SK-N-SH (cell line): ENCODE results near the gene SARDH. TPM values are rescaled to one million over a fixed set of nuclear protein-coding genes. Genes with fewer than 3 reads are reported as not detected.

Experiments used
- CTCF ChIA-PET: fragments of 300-600, 350-600 bp; formaldehyde crosslinking; extraction: SDS; loops from one replicate; lab custom pipeline; 2021; lab: Yijun Ruan, JAX
- POLR2A ChIA-PET: fragments of 350-600 bp; sonication (Branson Sonifier 250); formaldehyde crosslinking; extraction: SDS; loops from one replicate; lab custom pipeline; 2020; ENCODE audit warnings: antibody characterized with exemption, inconsistent platforms; lab: Yijun Ruan, JAX
- DNase-seq: peaks from one replicate; pipeline ENCODE4 v3.0.0; 2012
- H2AFZ ChIP-seq: fragments of 200-600 bp; sonication (generic); 2 replicates; pipeline ENCODE4 v1.8.1; 2016; ENCODE audit warnings: antibody characterized with exemption, mild to moderate bottlenecking, low read depth
- H3F3A ChIP-seq: fragments of 200-600 bp; sonication (generic); replicated peaks from 2 replicates; pipeline ENCODE3; 2016; ENCODE audit warnings: antibody characterized with exemption, mild to moderate bottlenecking; ENCODE audit not compliant: insufficient read depth
- H3K27ac ChIP-seq, 2 experiments: fragments of 200-500 bp in 1 of 2; fragments of 200-600 bp in 1 of 2; sonication (Bioruptor generic) in 1 of 2; sonication (generic), shearing (Covaris generic) in 1 of 2; 2 replicates each; pipeline versions ENCODE4 v1.5.1 to v1.6.1; 2014 to 2016; ENCODE audit warnings: low read depth in 2 of 2, inconsistent platforms in 1 of 2, low read length in 1 of 2, mild to moderate bottlenecking in 1 of 2, mixed read lengths in 1 of 2
- H3K27me3 ChIP-seq: fragments of 200-600 bp; sonication (generic), shearing (Covaris generic); 2 replicates; pipeline ENCODE4 v1.6.1; 2016; ENCODE audit warnings: mixed run types; ENCODE audit not compliant: insufficient read depth
- H3K36me3 ChIP-seq, 2 experiments: fragments of 200-500 bp in 1 of 2; fragments of 200-600 bp in 1 of 2; sonication (Bioruptor generic) in 1 of 2; sonication (generic) in 1 of 2; replicated peaks in 1 of 2; 2 replicates each; pipeline versions ENCODE3 to v1.5.1; 2014 to 2016; ENCODE audit warnings: low read length in 1 of 2, mild to moderate bottlenecking in 1 of 2; ENCODE audit not compliant: insufficient read depth in 2 of 2, control insufficient read depth in 1 of 2
- H3K4me1 ChIP-seq, 2 experiments: fragments of 200-500 bp in 1 of 2; fragments of 200-600 bp in 1 of 2; sonication (Bioruptor generic) in 1 of 2; sonication (generic), shearing (Covaris generic) in 1 of 2; 2 replicates each; pipeline versions ENCODE4 v1.5.1 to v1.6.1; 2014 to 2016; ENCODE audit warnings: low read depth in 1 of 2, low read length in 1 of 2, mixed run types in 1 of 2; ENCODE audit not compliant: insufficient read depth in 2 of 2, control insufficient read depth in 1 of 2
- H3K4me2 ChIP-seq: fragments of 200-600 bp; sonication (generic), shearing (Covaris generic); 2 replicates; pipeline ENCODE4 v1.6.1; 2017; ENCODE audit warnings: mixed run types
- H3K4me3 ChIP-seq, 2 experiments: fragments of 200-500 bp in 1 of 2; fragments of 200-600 bp in 1 of 2; sonication (Bioruptor generic) in 1 of 2; sonication (generic), shearing (Covaris generic) in 1 of 2; 2 replicates each; pipeline versions ENCODE4 v1.5.1 to v1.8.1; 2014 to 2016; ENCODE audit warnings: low read depth in 2 of 2, inconsistent platforms in 1 of 2, low read length in 1 of 2, mild to moderate bottlenecking in 1 of 2, mixed read lengths in 1 of 2, moderate library complexity in 1 of 2
- H3K79me2 ChIP-seq: fragments of 200-600 bp; sonication (generic); 2 replicates; pipeline ENCODE4 v1.8.1; 2017; ENCODE audit warnings: mild to moderate bottlenecking; ENCODE audit not compliant: insufficient read depth
- H3K9ac ChIP-seq: fragments of 200-600 bp; sonication (generic); 2 replicates; pipeline ENCODE4 v1.6.1; 2017; ENCODE audit warnings: mixed run types
- H3K9me2 ChIP-seq: fragments of 200-600 bp; sonication (generic); 2 replicates; pipeline ENCODE4 v1.6.1; 2017; ENCODE audit warnings: mixed run types
- H3K9me3 ChIP-seq: fragments of 200-600 bp; sonication (generic); 2 replicates; pipeline ENCODE4 v1.6.1; 2017; ENCODE audit warnings: mixed run types, mild to moderate bottlenecking, moderate library complexity
- H4K20me1 ChIP-seq: fragments of 200-600 bp; sonication (generic); 2 replicates; pipeline ENCODE4 v1.6.1; 2017; ENCODE audit warnings: mild to moderate bottlenecking, mixed run types; ENCODE audit not compliant: insufficient read depth
- FOSL2 ChIP-seq: IDR thresholded peaks from 2 replicates; pipeline ENCODE4 v1.4.0; 2012; ENCODE audit warnings: low read depth, mild to moderate bottlenecking, moderate library complexity, borderline replicate concordance
- FOXJ3 ChIP-seq: sonication (generic); formaldehyde crosslinking; IDR thresholded peaks from 2 replicates; pipeline ENCODE4 v1.5.1; 2020; ENCODE audit warnings: mild to moderate bottlenecking, missing genetic modification reagents
- GABPA ChIP-seq: IDR thresholded peaks from 2 replicates; pipeline ENCODE4 v1.4.0; 2012; ENCODE audit warnings: low read depth, mild to moderate bottlenecking
- JUND ChIP-seq: IDR thresholded peaks from 2 replicates; pipeline ENCODE4 v1.4.0; 2012
- MEF2A ChIP-seq: IDR thresholded peaks from 2 replicates; pipeline ENCODE4 v1.4.0; 2012; ENCODE audit warnings: low read depth, borderline replicate concordance
- NFIC ChIP-seq: IDR thresholded peaks from 2 replicates; pipeline ENCODE4 v1.4.0; 2012; ENCODE audit warnings: borderline replicate concordance
- POLR2AphosphoS5 ChIP-seq: IDR thresholded peaks from 2 replicates; pipeline ENCODE4 v1.6.1; 2012; ENCODE audit warnings: low read depth, low read length
- RFX5 ChIP-seq: IDR thresholded peaks from 2 replicates; pipeline ENCODE4 v1.6.1; 2012; ENCODE audit warnings: mild to moderate bottlenecking, improper control_type of control experiment, low read length
- TAF1 ChIP-seq: IDR thresholded peaks from 2 replicates; pipeline ENCODE4 v1.6.1; 2012; ENCODE audit warnings: low read depth, mild to moderate bottlenecking, low read length, moderate library complexity, borderline replicate concordance
- TCF12 ChIP-seq: IDR thresholded peaks from 2 replicates; pipeline ENCODE4 v1.4.0; 2012
- TEAD4 ChIP-seq: IDR thresholded peaks from 2 replicates; pipeline ENCODE4 v1.4.0; 2012; ENCODE audit warnings: mild to moderate bottlenecking, borderline replicate concordance; ENCODE audit not compliant: insufficient read depth
- YY1 ChIP-seq: IDR thresholded peaks from 2 replicates; pipeline ENCODE4 v1.4.0; 2012; ENCODE audit warnings: low read depth, mild to moderate bottlenecking
- WGBS: methylation state at CpG from one replicate; pipeline ENCODE4 v1.1.6; 2017; ENCODE audit warnings: low lambda C conversion rate; 5-methylcytosine and 5-hydroxymethylcytosine counted together
- polyA plus RNA-seq, 3 experiments: library from polyadenylated mRNA; depleted of rRNA; stranded (reverse); fragments of >200 nt; gene quantifications; 2 replicates each; pipeline ENCODE4 v1.2.3, GENCODE V29; 2012
- TF ChIP-seq, protein P1 (sequence below): IDR thresholded peaks from 2 replicates; pipeline ENCODE4; 2012
- TF ChIP-seq, protein P2 (sequence below): fragments of 200-600 bp; sonication (generic); IDR thresholded peaks from 2 replicates; pipeline ENCODE4 v1.6.1; 2017; ENCODE audit warnings: antibody characterized with exemption, mild to moderate bottlenecking, moderate library complexity
- TF ChIP-seq, protein P3 (sequence below): fragments of 150-350 bp; IDR thresholded peaks from 2 replicates; pipeline ENCODE4 v1.6.1; 2016; ENCODE audit warnings: mild to moderate bottlenecking, low read depth, low read length
- TF ChIP-seq, protein P4 (sequence below): IDR thresholded peaks from 2 replicates; pipeline ENCODE4 v1.4.0; 2012; ENCODE audit warnings: low read depth, borderline replicate concordance
- TF ChIP-seq, protein P5 (sequence below): IDR thresholded peaks from 2 replicates; pipeline ENCODE4 v1.6.1; 2012; ENCODE audit warnings: mild to moderate bottlenecking, low read depth, low read length, moderate library complexity
- TF ChIP-seq, protein P6 (sequence below): IDR thresholded peaks from 2 replicates; pipeline ENCODE4 v1.4.0; 2012; ENCODE audit warnings: low read depth

SARDH gene
- polyA plus RNA-seq, 1 of the 3 experiments (the other 2 are of a cell fraction): 5.9 TPM

DNA sequence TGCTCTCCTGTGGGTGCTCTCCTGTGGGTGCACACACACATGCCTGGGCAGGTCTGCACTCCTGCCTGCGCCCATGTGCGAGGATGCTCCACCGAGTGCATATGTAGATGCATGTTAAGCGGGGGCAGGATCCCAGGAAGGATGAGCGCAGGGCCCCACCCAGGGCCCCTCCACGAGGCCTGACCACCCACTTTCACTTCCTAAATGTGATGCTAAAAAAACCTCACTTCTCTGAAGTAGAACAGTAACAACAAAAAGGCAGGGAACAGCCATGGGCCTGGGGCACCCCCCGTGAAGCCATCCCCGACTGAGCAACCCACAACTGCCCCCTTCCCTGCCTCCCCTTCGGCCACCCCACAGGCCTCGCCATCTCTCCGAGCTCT is 48.2 kb upstream of the SARDH start:
- Histone ChIP-seq H3K9me3 (no peaks in the 10 kb centered on the region), H3K27ac (no peak overlapping the region), H3K4me3 (no peak overlapping the region), H3K9ac (no peak overlapping the region), H3F3A (peaks cover 4% of the 10 kb centered on the region), H3K27me3 (no peaks in the 10 kb centered on the region), H3K4me2 (no peak overlapping the region), H3K79me2 (no peaks in the 10 kb centered on the region), H3K9me2 (no peaks in the 10 kb centered on the region), H3K36me3 (peaks cover 0 to 32% of the 10 kb centered on the region in 2 experiments), H4K20me1 (no peaks in the 10 kb centered on the region), H3K4me1 (peaks cover 0 to 26% of the 10 kb centered on the region in 2 experiments; a peak in 2 of 4 replicates), H2AFZ (no peak overlapping the region)
- ChIA-PET POLR2A (no interaction called here), CTCF (interaction anchor here (16.1 kb wide), 1 partner anchor 207 kb away, joined by 236 read pairs; the partner anchor contains the start of gene VAV2)
- TF ChIP-seq, protein P1, sequence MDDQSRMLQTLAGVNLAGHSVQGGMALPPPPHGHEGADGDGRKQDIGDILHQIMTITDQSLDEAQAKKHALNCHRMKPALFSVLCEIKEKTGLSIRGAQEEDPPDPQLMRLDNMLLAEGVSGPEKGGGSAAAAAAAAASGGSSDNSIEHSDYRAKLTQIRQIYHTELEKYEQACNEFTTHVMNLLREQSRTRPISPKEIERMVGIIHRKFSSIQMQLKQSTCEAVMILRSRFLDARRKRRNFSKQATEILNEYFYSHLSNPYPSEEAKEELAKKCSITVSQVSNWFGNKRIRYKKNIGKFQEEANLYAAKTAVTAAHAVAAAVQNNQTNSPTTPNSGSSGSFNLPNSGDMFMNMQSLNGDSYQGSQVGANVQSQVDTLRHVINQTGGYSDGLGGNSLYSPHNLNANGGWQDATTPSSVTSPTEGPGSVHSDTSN: no peak
- TF ChIP-seq JUND (no peak), FOXJ3 (CRISPR knock-in tag) (no peak), GABPA (no peak), RFX5 (no peak), TCF12 (no peak), NFIC (no peak), TEAD4 (no peak), FOSL2 (no peak), POLR2AphosphoS5 (no peak), TAF1 (no peak), YY1 (no peak), MEF2A (no peak)
- TF ChIP-seq, protein P2, sequence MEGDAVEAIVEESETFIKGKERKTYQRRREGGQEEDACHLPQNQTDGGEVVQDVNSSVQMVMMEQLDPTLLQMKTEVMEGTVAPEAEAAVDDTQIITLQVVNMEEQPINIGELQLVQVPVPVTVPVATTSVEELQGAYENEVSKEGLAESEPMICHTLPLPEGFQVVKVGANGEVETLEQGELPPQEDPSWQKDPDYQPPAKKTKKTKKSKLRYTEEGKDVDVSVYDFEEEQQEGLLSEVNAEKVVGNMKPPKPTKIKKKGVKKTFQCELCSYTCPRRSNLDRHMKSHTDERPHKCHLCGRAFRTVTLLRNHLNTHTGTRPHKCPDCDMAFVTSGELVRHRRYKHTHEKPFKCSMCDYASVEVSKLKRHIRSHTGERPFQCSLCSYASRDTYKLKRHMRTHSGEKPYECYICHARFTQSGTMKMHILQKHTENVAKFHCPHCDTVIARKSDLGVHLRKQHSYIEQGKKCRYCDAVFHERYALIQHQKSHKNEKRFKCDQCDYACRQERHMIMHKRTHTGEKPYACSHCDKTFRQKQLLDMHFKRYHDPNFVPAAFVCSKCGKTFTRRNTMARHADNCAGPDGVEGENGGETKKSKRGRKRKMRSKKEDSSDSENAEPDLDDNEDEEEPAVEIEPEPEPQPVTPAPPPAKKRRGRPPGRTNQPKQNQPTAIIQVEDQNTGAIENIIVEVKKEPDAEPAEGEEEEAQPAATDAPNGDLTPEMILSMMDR: no peak
- TF ChIP-seq, protein P3, sequence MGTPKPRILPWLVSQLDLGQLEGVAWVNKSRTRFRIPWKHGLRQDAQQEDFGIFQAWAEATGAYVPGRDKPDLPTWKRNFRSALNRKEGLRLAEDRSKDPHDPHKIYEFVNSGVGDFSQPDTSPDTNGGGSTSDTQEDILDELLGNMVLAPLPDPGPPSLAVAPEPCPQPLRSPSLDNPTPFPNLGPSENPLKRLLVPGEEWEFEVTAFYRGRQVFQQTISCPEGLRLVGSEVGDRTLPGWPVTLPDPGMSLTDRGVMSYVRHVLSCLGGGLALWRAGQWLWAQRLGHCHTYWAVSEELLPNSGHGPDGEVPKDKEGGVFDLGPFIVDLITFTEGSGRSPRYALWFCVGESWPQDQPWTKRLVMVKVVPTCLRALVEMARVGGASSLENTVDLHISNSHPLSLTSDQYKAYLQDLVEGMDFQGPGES: no peak
- TF ChIP-seq, protein P4, sequence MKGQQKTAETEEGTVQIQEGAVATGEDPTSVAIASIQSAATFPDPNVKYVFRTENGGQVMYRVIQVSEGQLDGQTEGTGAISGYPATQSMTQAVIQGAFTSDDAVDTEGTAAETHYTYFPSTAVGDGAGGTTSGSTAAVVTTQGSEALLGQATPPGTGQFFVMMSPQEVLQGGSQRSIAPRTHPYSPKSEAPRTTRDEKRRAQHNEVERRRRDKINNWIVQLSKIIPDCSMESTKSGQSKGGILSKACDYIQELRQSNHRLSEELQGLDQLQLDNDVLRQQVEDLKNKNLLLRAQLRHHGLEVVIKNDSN: no peak
- TF ChIP-seq, protein P5, sequence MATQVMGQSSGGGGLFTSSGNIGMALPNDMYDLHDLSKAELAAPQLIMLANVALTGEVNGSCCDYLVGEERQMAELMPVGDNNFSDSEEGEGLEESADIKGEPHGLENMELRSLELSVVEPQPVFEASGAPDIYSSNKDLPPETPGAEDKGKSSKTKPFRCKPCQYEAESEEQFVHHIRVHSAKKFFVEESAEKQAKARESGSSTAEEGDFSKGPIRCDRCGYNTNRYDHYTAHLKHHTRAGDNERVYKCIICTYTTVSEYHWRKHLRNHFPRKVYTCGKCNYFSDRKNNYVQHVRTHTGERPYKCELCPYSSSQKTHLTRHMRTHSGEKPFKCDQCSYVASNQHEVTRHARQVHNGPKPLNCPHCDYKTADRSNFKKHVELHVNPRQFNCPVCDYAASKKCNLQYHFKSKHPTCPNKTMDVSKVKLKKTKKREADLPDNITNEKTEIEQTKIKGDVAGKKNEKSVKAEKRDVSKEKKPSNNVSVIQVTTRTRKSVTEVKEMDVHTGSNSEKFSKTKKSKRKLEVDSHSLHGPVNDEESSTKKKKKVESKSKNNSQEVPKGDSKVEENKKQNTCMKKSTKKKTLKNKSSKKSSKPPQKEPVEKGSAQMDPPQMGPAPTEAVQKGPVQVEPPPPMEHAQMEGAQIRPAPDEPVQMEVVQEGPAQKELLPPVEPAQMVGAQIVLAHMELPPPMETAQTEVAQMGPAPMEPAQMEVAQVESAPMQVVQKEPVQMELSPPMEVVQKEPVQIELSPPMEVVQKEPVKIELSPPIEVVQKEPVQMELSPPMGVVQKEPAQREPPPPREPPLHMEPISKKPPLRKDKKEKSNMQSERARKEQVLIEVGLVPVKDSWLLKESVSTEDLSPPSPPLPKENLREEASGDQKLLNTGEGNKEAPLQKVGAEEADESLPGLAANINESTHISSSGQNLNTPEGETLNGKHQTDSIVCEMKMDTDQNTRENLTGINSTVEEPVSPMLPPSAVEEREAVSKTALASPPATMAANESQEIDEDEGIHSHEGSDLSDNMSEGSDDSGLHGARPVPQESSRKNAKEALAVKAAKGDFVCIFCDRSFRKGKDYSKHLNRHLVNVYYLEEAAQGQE: no peak
- TF ChIP-seq, protein P6, sequence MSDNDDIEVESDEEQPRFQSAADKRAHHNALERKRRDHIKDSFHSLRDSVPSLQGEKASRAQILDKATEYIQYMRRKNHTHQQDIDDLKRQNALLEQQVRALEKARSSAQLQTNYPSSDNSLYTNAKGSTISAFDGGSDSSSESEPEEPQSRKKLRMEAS: no peak
- DNase-seq: no peak
- WGBS: 96% methylated on average over 5 of the region's 11 CpGs
